GM18867 (cell line): ENCODE measurements around the gene CLC.

Experiments
- ATAC-seq: cut with Tn5 transposase; IDR thresholded peaks from one replicate; pipeline ENCODE4 v1.9.1; 2021; ENCODE audit warnings: mild to moderate bottlenecking, moderate library complexity; ENCODE audit not compliant: unreplicated experiment

The CLC gene

GRCh38 chr19:39681416-39681815 lies 56.4 kb downstream of the CLC start:
- ATAC-seq = no peak
